GM08714 (cell line): ENCODE measurements around the gene RGSL1.

Experiments
- H3K4me3 ChIP-seq: fragments of 200-500 bp; sonication (Bioruptor generic); 2 replicates; pipeline ENCODE4 v1.5.1; 2014; ENCODE audit warnings: mild to moderate bottlenecking, low read length, inconsistent platforms
- ZNF274 ChIP-seq: IDR thresholded peaks from 2 replicates; pipeline ENCODE4 v1.6.1; 2012; ENCODE audit warnings: mild to moderate bottlenecking, low read depth, low read length

RGSL1 gene

GRCh38 chr1:182549346-182549745 lies 99.4 kb downstream of the RGSL1 start:
- H3K4me3 ChIP-seq: no peak overlapping the region
- TF ChIP-seq ZNF274: no peak

GRCh38 chr1:182549811-182550210 lies 99.9 kb downstream of the RGSL1 start:
- TF ChIP-seq ZNF274: no peak
- H3K4me3 ChIP-seq: no peak overlapping the region

- H3K4me3 ChIP-seq: no peak overlapping the region
- TF ChIP-seq ZNF274: no peak
Observed at GRCh38 chr1:182552527-182552926, 102.6 kb downstream of the RGSL1 start.

- no peak overlapping the region for H3K4me3 ChIP-seq
- no peak for TF ChIP-seq ZNF274
Observed at GRCh38 chr1:182555493-182555892, 105.5 kb downstream of the RGSL1 start.

- no peak overlapping the region for H3K4me3 ChIP-seq
- no peak for TF ChIP-seq ZNF274
Observed at GRCh38 chr1:182556279-182556678, 106.3 kb downstream of the RGSL1 start.

GRCh38 chr1:182560392-182560984 lies 110.5 kb downstream of the RGSL1 start:
- no peak for TF ChIP-seq ZNF274
- H3K4me3 ChIP-seq: no peak overlapping the region

- no peak for TF ChIP-seq ZNF274
- H3K4me3 ChIP-seq: no peak overlapping the region
Observed at GRCh38 chr1:182561456-182561855, 111.5 kb downstream of the RGSL1 start.

GRCh38 chr1:182563095-182563494 lies 113.1 kb downstream of the RGSL1 start:
- no peak for TF ChIP-seq ZNF274
- H3K4me3 ChIP-seq: no peak overlapping the region

GRCh38 chr1:182564406-182565004 lies 114.6 kb downstream of the RGSL1 start:
- H3K4me3 ChIP-seq: no peak overlapping the region
- no peak for TF ChIP-seq ZNF274

GRCh38 chr1:182565537-182565936 lies 115.6 kb downstream of the RGSL1 start:
- TF ChIP-seq ZNF274: no peak
- H3K4me3 ChIP-seq: no peak overlapping the region

GRCh38 chr1:182567629-182568028 lies 117.7 kb downstream of the RGSL1 start:
- no peak overlapping the region for H3K4me3 ChIP-seq
- TF ChIP-seq ZNF274: no peak

- no peak for TF ChIP-seq ZNF274
- H3K4me3 ChIP-seq: no peak overlapping the region
Observed at GRCh38 chr1:182568647-182569284, 118.8 kb downstream of the RGSL1 start.

GRCh38 chr1:182569939-182570610 lies 120.1 kb downstream of the RGSL1 start:
- no peak for TF ChIP-seq ZNF274
- no peak overlapping the region for H3K4me3 ChIP-seq

GRCh38 chr1:182570611-182570970 lies 120.6 kb downstream of the RGSL1 start:
- no peak for TF ChIP-seq ZNF274
- no peak overlapping the region for H3K4me3 ChIP-seq

- H3K4me3 ChIP-seq: no peak overlapping the region
- no peak for TF ChIP-seq ZNF274
Observed at GRCh38 chr1:182574156-182574555, 124.2 kb downstream of the RGSL1 start.

GRCh38 chr1:182575540-182576149 lies 125.7 kb downstream of the RGSL1 start:
- H3K4me3 ChIP-seq: no peak overlapping the region
- no peak for TF ChIP-seq ZNF274
